Right atrium auricular region (tissue), 2 donors: ENCODE results near the gene PRR16. TPM values are rescaled to one million over a fixed set of nuclear protein-coding genes. Genes with fewer than 3 reads are reported as not detected.

ENCODE experiments used
- DNase-seq: peaks from one replicate; pipeline ENCODE4 v3.0.0-alpha.2; 2019; ENCODE audit warnings: low spot score
- H3K27ac ChIP-seq, 2 donors: fragments of 200-600 bp; sonication (generic); 1 replicate in 1 of 2; 2 replicates in 1 of 2; pipeline ENCODE4 v1.5.1; 2016 to 2019
- H3K27me3 ChIP-seq, 2 donors: fragments of 200-600 bp; sonication (generic); one replicate each; pipeline versions ENCODE4 v1.5.1 to v1.6.0; 2017 to 2019
- H3K36me3 ChIP-seq: fragments of 200-600 bp; sonication (generic); one replicate; pipeline ENCODE4 v1.5.1; 2016
- H3K4me1 ChIP-seq, 2 donors: fragments of 200-600 bp; sonication (generic); one replicate each; pipeline versions ENCODE4 v1.5.1 to v1.6.0; 2017 to 2019
- H3K4me3 ChIP-seq, 2 donors: fragments of 200-600 bp; sonication (generic); 1 replicate in 1 of 2; 2 replicates in 1 of 2; pipeline ENCODE4 v1.5.1; 2017 to 2019; ENCODE audit warnings: mild to moderate bottlenecking in 1 of 2, moderate library complexity in 1 of 2
- H3K9me3 ChIP-seq, 2 donors: fragments of 200-600 bp; sonication (generic); one replicate each; pipeline ENCODE4 v1.5.1; 2019
- CTCF ChIP-seq, 2 donors: fragments of 200-600 bp; sonication (generic); IDR thresholded peaks; one replicate each; pipeline ENCODE4 v1.5.1; 2019; ENCODE audit warnings: antibody characterized with exemption in 2 of 2
- total RNA-seq, 2 donors: library from RNA; depleted of rRNA; stranded (reverse); fragments of >200 nt; gene quantifications; one replicate each; pipeline ENCODE4 v1.1.0, GENCODE V29; 2016

The PRR16 gene
- total RNA-seq, 2 donors from 2014 or later: 1.7 to 6.3 TPM

- Histone ChIP-seq H3K27me3 (no peaks in the 10 kb centered on the region), H3K36me3 (no peaks in the 10 kb centered on the region), H3K4me1 (no peaks in the 10 kb centered on the region), H3K4me3 (no peak overlapping the region), H3K9me3 (no peaks in the 10 kb centered on the region), H3K27ac (no peak overlapping the region)
- no peak for DNase-seq
- no peak for TF ChIP-seq CTCF (IDR thresholded peaks at IDR 0.05)
These were observed 47.0 kb downstream of the PRR16 start for GRCh38 chr5:120510994-120511686.

- no peak overlapping the region for H3K4me3 ChIP-seq
These were observed 48.0 kb downstream of the PRR16 start for GRCh38 chr5:120512068-120512467.

GRCh38 chr5:120512791-120513650, 48.9 kb downstream of the PRR16 start:
- no peak overlapping the region for H3K27ac ChIP-seq
- H3K27me3 ChIP-seq: no peaks in the 10 kb centered on the region
- no peaks in the 10 kb centered on the region for H3K36me3 ChIP-seq
- no peaks in the 10 kb centered on the region for H3K9me3 ChIP-seq
- no peak overlapping the region for H3K4me3 ChIP-seq
- no peak for DNase-seq
- TF ChIP-seq CTCF (IDR thresholded peaks at IDR 0.05): no peak
- no peaks in the 10 kb centered on the region for H3K4me1 ChIP-seq

More at GRCh38 chr5:120512068-120512467, 48.0 kb downstream of the PRR16 start:
- Histone ChIP-seq H3K27me3 (no peaks in the 10 kb centered on the region), H3K27ac (no peak overlapping the region), H3K9me3 (no peaks in the 10 kb centered on the region), H3K4me1 (no peaks in the 10 kb centered on the region), H3K36me3 (no peaks in the 10 kb centered on the region)
- no peak for DNase-seq
- no peak for TF ChIP-seq CTCF (IDR thresholded peaks at IDR 0.05)

- no peak overlapping the region for H3K4me3 ChIP-seq
- no peaks in the 10 kb centered on the region for H3K4me1 ChIP-seq
- H3K27ac ChIP-seq: no peak overlapping the region
- no peaks in the 10 kb centered on the region for H3K36me3 ChIP-seq
- H3K9me3 ChIP-seq: no peaks in the 10 kb centered on the region
- no peak for TF ChIP-seq CTCF (IDR thresholded peaks at IDR 0.05)
- DNase-seq: no peak
- H3K27me3 ChIP-seq: no peaks in the 10 kb centered on the region
These were observed 52.7 kb downstream of the PRR16 start for GRCh38 chr5:120516805-120517204.

- H3K27me3 ChIP-seq: no peaks in the 10 kb centered on the region
- H3K27ac ChIP-seq: no peak overlapping the region
- no peaks in the 10 kb centered on the region for H3K9me3 ChIP-seq
- no peak for DNase-seq
- no peak overlapping the region for H3K4me3 ChIP-seq
- no peaks in the 10 kb centered on the region for H3K4me1 ChIP-seq
- TF ChIP-seq CTCF (IDR thresholded peaks at IDR 0.05): no peak
- H3K36me3 ChIP-seq: no peaks in the 10 kb centered on the region
These were observed 53.6 kb downstream of the PRR16 start for GRCh38 chr5:120517607-120518252.
